Endothelial cell of umbilical vein (primary cell): ENCODE results near the gene RASSF10. TPM values are rescaled to one million over a fixed set of nuclear protein-coding genes. Genes with fewer than 3 reads are reported as not detected.

Experiments used
- BruUV-seq: library from RNA; stranded (reverse); fragments of 400-500 nt; replicated peaks from 2 replicates; lab custom pipeline; 2021; lab: Mats Ljungman, UMichigan
- CTCF ChIA-PET: fragments of 300-600, 350-600 bp; sonication (Branson Sonifier 250); formaldehyde crosslinking; loops from one replicate; lab custom pipeline; 2021; ENCODE audit warnings: antibody characterized with exemption, inconsistent platforms; lab: Charles Lee
- POLR2A ChIA-PET: fragments of 300-600, 350-600 bp; sonication (Branson Sonifier 250); formaldehyde crosslinking; loops from one replicate; lab custom pipeline; 2021; ENCODE audit warnings: antibody characterized with exemption, inconsistent platforms; lab: Charles Lee
- DNase-seq: peaks from one replicate; pipeline ENCODE4 v3.0.0-alpha.2; 2011; ENCODE audit warnings: low read depth, low spot score
- FAIRE-seq: peaks from 2 replicates; lab custom pipeline; 2011; peaks lifted over from hg19 to GRCh38; lab: Jason Lieb, UNC
- H2AFZ ChIP-seq: 2 replicates; pipeline ENCODE4 v1.6.0; 2012; ENCODE audit warnings: low read depth, low read length, control low read depth, inconsistent platforms
- H3K27ac ChIP-seq: 2 replicates; pipeline ENCODE4 v1.5.1; 2011; ENCODE audit warnings: low read depth, mild to moderate bottlenecking, control low read depth, low read length, moderate library complexity; ENCODE audit not compliant: insufficient read depth
- H3K27me3 ChIP-seq, 2 experiments: 2 replicates each; pipeline versions ENCODE4 v1.6.0 to v1.6.1; 2011; ENCODE audit warnings: low read length in 2 of 2, mixed read lengths in 1 of 2; ENCODE audit not compliant: control insufficient read depth in 2 of 2, insufficient read depth in 2 of 2
- H3K36me3 ChIP-seq, 2 experiments: 2 replicates in 1 of 2; 3 replicates in 1 of 2; pipeline ENCODE4 v1.5.1; 2011; ENCODE audit warnings: low read length in 2 of 2, mild to moderate bottlenecking in 1 of 2, moderate library complexity in 1 of 2; ENCODE audit not compliant: control insufficient read depth in 2 of 2, insufficient read depth in 2 of 2; ENCODE audit errors: extremely low read depth in 1 of 2
- H3K4me1 ChIP-seq: 3 replicates; pipeline ENCODE4 v1.5.1; 2011; ENCODE audit warnings: mild to moderate bottlenecking, low read length; ENCODE audit not compliant: control insufficient read depth, insufficient read depth; ENCODE audit errors: extremely low read depth
- H3K4me2 ChIP-seq: 2 replicates; pipeline ENCODE4 v1.6.1; 2011; ENCODE audit warnings: low read length, control low read depth, mixed read lengths; ENCODE audit not compliant: insufficient read depth
- H3K4me3 ChIP-seq, 3 experiments: fragments of 200-600 bp in 1 of 3; sonication (generic), shearing (Covaris generic) in 1 of 3; replicated peaks in 1 of 3; 2 replicates each; pipeline ENCODE4 v1.5.1; 2011 to 2016; ENCODE audit warnings: control low read depth in 3 of 3, low read length in 3 of 3, mild to moderate bottlenecking in 2 of 3, inconsistent platforms in 1 of 3, low read depth in 1 of 3, moderate library complexity in 1 of 3; ENCODE audit not compliant: insufficient read depth in 1 of 3
- H3K79me2 ChIP-seq: 2 replicates; pipeline ENCODE4 v1.6.0; 2012; ENCODE audit warnings: low read length, inconsistent platforms; ENCODE audit not compliant: control insufficient read depth, insufficient read depth
- H3K9ac ChIP-seq: replicated peaks from 2 replicates; pipeline ENCODE3; 2011; ENCODE audit warnings: low read length, control low read depth; ENCODE audit not compliant: insufficient read depth; ENCODE audit errors: extremely low read depth
- H3K9me1 ChIP-seq: replicated peaks from 3 replicates; pipeline ENCODE4 v1.6.0; 2011; ENCODE audit warnings: mild to moderate bottlenecking, low read length; ENCODE audit not compliant: control insufficient read depth, insufficient read depth; ENCODE audit errors: extremely low read depth
- H3K9me3 ChIP-seq: replicated peaks from 2 replicates; pipeline ENCODE4 v1.5.1; 2012; ENCODE audit warnings: low read length, inconsistent platforms; ENCODE audit not compliant: control insufficient read depth, insufficient read depth
- H4K20me1 ChIP-seq: replicated peaks from 2 replicates; pipeline ENCODE3; 2011; ENCODE audit warnings: mild to moderate bottlenecking, low read length; ENCODE audit not compliant: control insufficient read depth, insufficient read depth; ENCODE audit errors: extremely low read depth
- CTCF ChIP-seq, 2 donors: IDR thresholded peaks; 1 replicate in 1 of 2; 2 replicates in 1 of 2; pipeline ENCODE4 v1.5.1; 2011; ENCODE audit warnings: low read length in 2 of 2, mild to moderate bottlenecking in 2 of 2, moderate library complexity in 2 of 2, control low read depth in 1 of 2, inconsistent platforms in 1 of 2, low read depth in 1 of 2; ENCODE audit not compliant: insufficient read depth in 1 of 2; ENCODE audit errors: extremely low read depth in 1 of 2
- EZH2 ChIP-seq: IDR thresholded peaks from 2 replicates; pipeline ENCODE4 v1.6.1; 2012; ENCODE audit warnings: borderline replicate concordance, low read depth, mild to moderate bottlenecking, moderate library complexity, low read length, inconsistent platforms; ENCODE audit not compliant: severe bottlenecking
- FOS ChIP-seq: IDR thresholded peaks from 2 replicates; pipeline ENCODE4 v1.6.1; 2011; ENCODE audit warnings: mild to moderate bottlenecking, low read length, moderate library complexity, borderline replicate concordance; ENCODE audit not compliant: insufficient read depth
- GATA2 ChIP-seq: IDR thresholded peaks from 2 replicates; pipeline ENCODE4 v1.7.0; 2011; ENCODE audit warnings: low read depth, mild to moderate bottlenecking, moderate library complexity, mixed read lengths, low read length; ENCODE audit not compliant: insufficient read length, insufficient read depth
- JUN ChIP-seq: IDR thresholded peaks from 2 replicates; pipeline ENCODE4 v1.6.1; 2011; ENCODE audit warnings: borderline replicate concordance, low read depth; ENCODE audit not compliant: insufficient read length, insufficient read depth
- MAX ChIP-seq: IDR thresholded peaks from 2 replicates; pipeline ENCODE4 v1.6.1; 2011; ENCODE audit not compliant: insufficient read depth, insufficient read length
- MYC ChIP-seq: IDR thresholded peaks from one replicate; pipeline ENCODE4 v1.6.1; 2011; ENCODE audit warnings: mild to moderate bottlenecking, low read depth, low read length
- POLR2A ChIP-seq: IDR thresholded peaks from 2 replicates; pipeline ENCODE4 v1.6.1; 2012; ENCODE audit warnings: low read depth, mild to moderate bottlenecking, control low read depth, low read length
- POLR2AphosphoS5 ChIP-seq: IDR thresholded peaks from 2 replicates; pipeline ENCODE4 v1.6.1; 2012; ENCODE audit warnings: low read depth, mild to moderate bottlenecking, control low read depth, low read length, moderate library complexity; ENCODE audit not compliant: insufficient read depth
- dilution Hi-C: fragments of 300-500 bp; cut with MboI; formaldehyde crosslinking; loops from one replicate; pipeline ENCODE4 v1.15.0; 2019; ENCODE audit warnings: low sequenced_read_pairs; ENCODE audit not compliant: extremely low pct_ligation_motif_present
- intact Hi-C: fragments of 100-400 bp; cut with micrococcal nuclease; formaldehyde crosslinking; loops from one replicate; pipeline ENCODE4 v1.10.0; 2022
- polyA plus RNA-seq, 4 experiments: library from polyadenylated mRNA; depleted of rRNA in 3 of 4; stranded (reverse) in 3 of 4; unstranded in 1 of 4; fragments of >200 nt; gene quantifications; 2 replicates each; pipeline versions ENCODE4 v1.2.1 to v1.2.3, GENCODE V29; 2011 to 2012; ENCODE audit warnings: missing spikeins in 1 of 4
- total RNA-seq: library from RNA; stranded (reverse); gene quantifications from 2 replicates; pipeline ENCODE4 v1.2.3, GENCODE V29; 2021

Gene RASSF10
- total and polyA plus RNA-seq, 2 donors (not counting 3 experiments of a cell fraction or from before 2014, with no cell fraction given), result 0.03 TPM; not detected in 1

- Histone ChIP-seq H3K9ac (no peak overlapping the region), H4K20me1 (no peaks in the 10 kb centered on the region), H3K27ac (no peak overlapping the region), H3K79me2 (no peaks in the 10 kb centered on the region), H3K4me2 (no peak overlapping the region), H3K27me3 (peaks cover 22 to 33% of the 10 kb centered on the region in 2 experiments), H2AFZ (no peak overlapping the region), H3K9me1 (no peaks in the 10 kb centered on the region), H3K4me1 (no peaks in the 10 kb centered on the region), H3K4me3 (no peak overlapping the region), H3K36me3 (no peaks in the 10 kb centered on the region), H3K9me3 (no peaks in the 10 kb centered on the region)
- CTCF ChIA-PET, result no interaction called here
- POLR2A ChIA-PET, result no interaction called here
- no peak for TF ChIP-seq EZH2
- no peak for TF ChIP-seq POLR2AphosphoS5
- TF ChIP-seq JUN, result no peak
- no peak for TF ChIP-seq GATA2
- no peak for TF ChIP-seq MYC
- no peak for TF ChIP-seq CTCF (IDR thresholded peaks at IDR 0.05; ENCODE audit: extremely low read depth in 1 of 2, insufficient read depth in 1 of 2, low read depth in 1 of 2, low read length in 2 of 2)
- TF ChIP-seq POLR2A, result no peak
- no peak for TF ChIP-seq MAX
- TF ChIP-seq FOS, result no peak
- BruUV-seq, result no TSS peak
- no peak for DNase-seq
- intact Hi-C loops, result no loop called here
- dilution Hi-C loops, result no loop called here
- no peak for FAIRE-seq
These were observed 29.2 kb downstream of the RASSF10 start for GRCh38 chr11:13038366-13038765.
